Hepatocyte (in vitro differentiated cells): ENCODE data around the gene SH3BGRL2.

Experiments used
- CTCF ChIP-seq: fragments of 200-600 bp; sonication (generic); IDR thresholded peaks from 2 replicates; pipeline ENCODE4 v1.5.1; 2016; ENCODE audit warnings: antibody characterized with exemption, mild to moderate bottlenecking; ENCODE audit not compliant: poor library complexity
- EZH2 ChIP-seq: fragments of 200-600 bp; sonication (generic); IDR thresholded peaks from 2 replicates; pipeline ENCODE4 v1.6.1; 2016; ENCODE audit warnings: antibody characterized with exemption, mild to moderate bottlenecking, borderline replicate concordance
- EZH2phosphoT487 ChIP-seq: fragments of 200-600 bp; sonication (generic); IDR thresholded peaks from one replicate; pipeline ENCODE4 v1.6.1; 2018; ENCODE audit warnings: antibody characterized with exemption, mild to moderate bottlenecking, low read depth, moderate library complexity; ENCODE audit not compliant: unreplicated experiment, severe bottlenecking

DNA sequence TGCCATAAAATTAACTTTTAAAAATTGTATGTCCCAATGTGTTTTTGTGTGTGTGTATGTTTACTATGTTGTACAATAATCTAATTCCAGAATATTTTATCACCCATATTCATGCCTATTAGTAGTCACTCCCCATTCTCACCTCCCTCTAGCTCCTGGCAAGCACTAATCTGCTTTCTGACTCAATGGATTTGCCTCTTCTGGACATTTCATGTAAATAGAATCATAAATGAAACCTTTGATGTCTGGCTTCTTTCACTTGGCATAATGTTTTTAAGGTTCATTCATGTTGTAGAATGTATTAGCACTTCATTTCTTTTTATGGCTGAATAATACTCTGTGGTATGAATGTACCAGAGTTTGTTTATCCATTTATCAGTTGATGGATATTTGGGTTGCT, 15.4 kb downstream of the SH3BGRL2 start:
- TF ChIP-seq CTCF (no peak), EZH2 (no peak), EZH2phosphoT487 (no peak)
